ENCODE measurements around the gene ATXN10.

The ATXN10 gene

DNA sequence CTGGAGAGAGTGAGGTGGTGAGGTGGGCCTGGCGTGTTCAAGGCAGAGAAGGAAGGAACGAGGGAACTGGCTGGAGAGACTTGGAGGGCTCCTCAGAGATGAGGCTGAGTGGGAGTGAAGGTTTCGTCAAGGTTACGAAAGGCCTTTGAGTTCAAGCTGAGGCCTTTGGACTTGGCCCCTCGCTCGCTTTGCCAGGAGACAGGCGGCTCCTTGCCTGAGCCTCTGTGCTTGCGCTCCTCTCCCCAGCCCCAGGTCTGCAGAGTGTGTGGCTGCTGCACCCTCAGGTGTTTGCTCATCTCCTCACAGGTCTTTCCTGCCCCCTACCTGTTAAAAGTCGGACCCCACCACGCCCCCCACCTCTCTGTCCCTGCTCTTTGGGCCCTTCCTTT is 91.6 kb downstream of the ATXN10 start:
- FAIRE-seq: no peak

DNA sequence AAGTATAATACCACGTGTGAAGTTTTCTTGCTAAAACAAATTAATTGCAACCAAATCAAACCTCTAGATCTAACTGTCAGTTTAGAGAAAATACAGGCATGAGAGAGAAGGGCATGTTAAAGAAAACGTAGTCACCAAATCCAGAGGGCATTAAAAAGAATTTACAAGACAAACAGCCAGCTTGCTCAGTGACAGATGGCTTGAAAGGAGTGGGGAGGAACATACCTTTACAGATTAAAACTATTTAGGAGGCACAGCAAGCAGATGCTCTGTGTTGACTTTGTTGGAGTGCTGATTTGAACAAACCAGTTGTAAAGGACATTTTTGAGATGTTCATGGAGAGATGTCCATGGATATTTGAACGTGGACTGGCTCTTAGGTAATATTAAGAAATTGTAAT is 96.9 kb downstream of the ATXN10 start:
- no peak for FAIRE-seq

DNA sequence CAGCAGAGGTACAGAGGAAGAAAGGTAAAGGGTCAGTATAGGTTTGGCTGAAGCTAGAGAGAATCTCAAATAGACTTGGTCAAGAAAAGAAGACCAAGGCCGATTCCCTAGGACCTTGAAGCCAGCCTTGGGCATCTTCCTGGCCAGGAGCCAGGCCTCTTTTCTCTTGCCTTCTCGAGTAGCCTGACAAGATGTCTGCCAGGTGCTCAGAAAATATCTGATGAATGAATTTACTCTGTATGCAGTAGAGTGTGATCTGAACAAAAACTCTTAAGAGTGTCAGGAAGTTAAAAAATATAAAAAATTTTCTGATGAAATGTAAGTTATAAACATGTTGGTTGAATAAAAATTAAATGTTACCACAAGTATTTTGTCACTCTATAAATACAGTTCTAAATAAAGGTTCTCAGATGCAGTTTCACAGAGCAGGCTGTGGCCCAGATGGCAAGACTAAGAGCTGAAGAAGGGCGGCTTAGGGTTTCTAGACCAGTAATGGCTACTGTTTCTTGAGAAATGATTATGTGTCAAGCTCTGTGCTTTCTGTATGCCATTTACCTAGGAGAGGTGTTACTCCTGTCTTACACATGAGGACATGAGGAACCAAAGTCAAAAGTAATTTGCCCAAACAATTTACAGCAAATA is 98.1 kb downstream of the ATXN10 start:
- no peak for FAIRE-seq

DNA sequence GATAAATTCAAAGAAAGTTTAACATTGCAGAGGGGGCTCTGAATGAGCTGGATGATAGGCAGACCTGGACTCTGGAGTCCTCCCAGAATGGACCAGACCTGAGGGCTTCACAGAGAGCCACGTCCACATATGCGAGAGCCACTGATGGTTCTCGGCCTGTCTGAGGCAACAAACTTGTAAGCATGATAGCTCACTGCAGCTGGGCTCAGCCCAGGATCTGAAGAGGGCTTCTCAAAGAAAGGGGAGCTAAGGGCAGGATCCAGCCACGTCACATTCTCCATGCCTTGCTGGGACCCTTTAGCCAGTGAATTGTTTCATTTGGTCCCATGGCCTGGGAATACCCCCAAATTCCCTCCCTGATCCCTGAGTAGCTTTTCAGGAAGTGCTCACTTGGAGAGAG is 98.9 kb downstream of the ATXN10 start:
- FAIRE-seq: no peak

DNA sequence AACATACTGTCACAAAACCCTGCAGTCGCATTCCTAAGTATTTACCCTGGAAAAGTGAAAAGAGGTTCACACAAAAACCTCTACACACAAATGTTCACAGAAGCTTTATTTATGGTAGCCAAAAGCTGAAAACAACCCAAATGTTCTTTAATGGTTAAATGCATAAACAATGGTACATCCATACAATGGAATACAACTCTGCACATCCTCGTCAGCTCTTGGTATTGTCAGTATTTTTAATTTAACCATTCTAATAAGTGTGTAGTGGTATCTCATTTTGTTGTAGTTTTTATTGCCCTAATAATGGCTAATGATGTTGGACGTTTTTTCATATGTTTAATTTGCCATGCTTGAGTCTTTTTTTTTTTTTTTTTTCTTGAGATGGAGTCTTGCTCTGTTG is 99.4 kb downstream of the ATXN10 start:
- no peak for FAIRE-seq

DNA sequence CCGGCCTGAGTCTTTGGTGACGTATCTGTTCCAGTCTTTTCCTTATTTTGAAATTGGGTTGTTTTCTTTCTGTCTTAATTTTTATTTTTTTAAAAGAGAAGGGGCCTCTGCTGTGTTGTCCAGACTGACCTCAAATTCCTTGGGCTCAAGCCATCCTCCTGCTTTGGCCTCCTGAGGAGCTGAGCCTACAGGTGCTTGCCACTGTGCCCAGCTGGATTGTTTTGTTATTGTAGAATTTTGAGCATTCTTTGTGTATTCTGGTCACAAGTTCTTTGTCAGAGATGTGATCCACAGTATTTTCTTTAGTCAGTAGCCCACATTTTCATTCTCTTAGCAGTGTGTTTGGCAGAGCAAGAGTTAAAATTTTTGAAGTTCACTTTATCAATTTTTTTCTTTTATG is 100.1 kb downstream of the ATXN10 start:
- no peak for FAIRE-seq

DNA sequence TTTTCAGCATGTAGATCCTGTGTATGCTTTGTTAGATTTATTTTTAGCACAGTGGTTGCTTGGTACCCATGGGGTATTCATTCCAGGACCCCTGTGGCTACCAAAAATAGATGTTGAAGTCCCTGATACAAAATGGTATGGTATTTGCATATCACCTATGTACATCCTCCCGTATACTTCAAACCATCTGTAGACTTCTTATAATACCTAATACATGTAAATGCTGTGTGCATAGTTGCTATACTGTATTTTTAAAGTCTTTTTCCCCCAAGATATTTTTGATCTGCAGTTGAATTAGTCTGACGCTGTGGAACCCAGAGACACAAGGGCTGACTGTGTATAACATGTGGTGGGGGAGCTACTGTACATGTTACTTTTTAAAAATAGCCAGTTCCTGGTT is 101.1 kb downstream of the ATXN10 start:
- FAIRE-seq: no peak

DNA sequence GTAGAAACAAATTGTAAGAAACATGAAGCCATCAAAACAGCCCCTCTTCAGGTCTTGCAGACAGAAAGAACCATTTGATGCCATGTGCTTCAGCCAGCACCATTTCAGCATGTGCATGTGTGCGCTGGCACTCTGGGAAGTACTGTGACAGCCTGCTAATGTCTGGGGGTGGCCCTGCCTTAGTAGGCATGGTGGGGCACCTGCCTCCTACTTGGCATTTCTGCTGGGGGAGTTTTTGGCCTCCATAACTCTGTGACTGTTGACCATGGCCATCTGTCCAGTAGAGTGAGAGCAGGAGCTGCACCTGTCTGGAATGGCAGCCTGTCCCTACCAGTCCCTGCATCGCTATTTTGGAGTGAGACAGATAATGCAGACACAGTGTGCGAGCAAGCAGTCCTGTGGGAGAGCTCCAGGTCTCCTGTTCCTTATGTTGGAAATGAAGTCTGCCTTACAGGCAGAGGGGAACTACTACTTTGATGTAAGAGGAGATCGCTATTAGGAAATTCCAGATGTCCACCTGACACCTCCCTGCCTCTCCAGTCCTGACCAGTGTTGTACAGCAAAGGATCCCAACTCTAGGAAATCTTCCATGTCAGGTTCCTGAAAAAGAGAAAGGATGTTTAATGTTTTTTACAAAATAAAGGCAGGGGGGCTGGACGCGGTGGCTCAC is 102.5 kb downstream of the ATXN10 start:
- no peak for FAIRE-seq

DNA sequence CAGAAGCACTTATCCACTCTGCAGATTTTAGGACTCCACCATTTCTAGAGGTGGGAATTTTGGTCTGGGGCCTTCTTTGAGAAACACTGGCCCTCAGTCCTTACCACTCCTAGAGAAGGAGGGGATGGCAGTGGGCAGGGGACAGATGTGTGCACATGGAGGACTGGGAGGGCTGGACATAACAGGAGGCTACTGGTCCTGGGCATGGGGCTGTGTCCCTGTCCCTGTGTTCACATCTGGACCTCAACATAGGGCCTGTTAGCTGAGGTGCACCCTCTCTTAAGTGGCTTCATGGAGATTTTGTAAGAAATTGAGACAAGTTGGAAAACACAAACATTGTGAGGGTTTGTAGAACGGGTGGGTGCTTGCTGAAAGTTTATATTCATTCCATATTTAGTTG is 103.4 kb downstream of the ATXN10 start:
- FAIRE-seq: no peak

DNA sequence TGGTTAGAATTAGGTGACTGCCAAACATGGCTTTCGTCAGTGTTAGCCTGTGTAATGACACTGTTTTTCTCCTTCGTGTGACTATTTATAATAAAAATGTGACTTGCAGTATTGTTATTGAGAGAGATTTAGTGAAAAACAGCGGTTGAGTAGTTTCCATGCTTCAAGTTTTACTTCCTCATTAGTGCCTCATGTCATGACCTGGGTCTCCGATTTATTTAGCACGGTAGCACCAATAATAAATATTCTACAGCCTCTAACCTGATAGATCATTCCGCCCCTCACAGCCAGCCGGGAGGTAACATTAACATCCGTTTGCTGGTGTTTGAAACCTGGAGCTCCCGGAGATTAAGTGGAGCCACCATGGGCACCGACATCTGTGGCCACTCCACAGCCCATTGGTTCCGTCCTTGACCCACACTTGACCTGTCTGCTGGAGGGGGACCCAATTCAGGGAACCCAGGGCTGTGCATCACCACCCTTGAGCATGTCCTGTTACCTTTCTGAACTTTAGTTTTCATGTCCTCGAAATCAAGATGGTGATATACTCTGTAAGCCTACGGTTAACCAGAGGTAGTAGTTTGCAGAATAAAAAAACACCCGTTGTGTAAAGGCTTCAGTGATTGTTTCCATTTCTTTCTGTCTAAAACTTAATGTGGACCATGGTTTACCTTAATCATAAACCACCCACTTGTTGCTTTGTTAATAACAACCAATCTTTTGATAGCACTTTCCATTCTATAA is 104.1 kb downstream of the ATXN10 start:
- FAIRE-seq: no peak

DNA sequence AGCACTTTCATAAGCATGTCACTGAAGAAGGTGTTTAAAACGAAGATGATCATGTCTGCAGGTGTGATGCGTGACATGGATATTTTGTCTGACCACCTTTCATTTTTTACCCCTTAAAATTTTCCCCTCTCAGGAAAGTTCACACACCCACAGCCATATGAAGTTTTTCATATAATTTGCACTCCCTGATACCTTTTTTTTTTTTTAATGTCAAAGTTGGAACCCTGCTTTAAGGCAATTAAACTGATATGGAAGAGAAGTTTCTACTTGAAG is 104.6 kb downstream of the ATXN10 start:
- FAIRE-seq: no peak

DNA sequence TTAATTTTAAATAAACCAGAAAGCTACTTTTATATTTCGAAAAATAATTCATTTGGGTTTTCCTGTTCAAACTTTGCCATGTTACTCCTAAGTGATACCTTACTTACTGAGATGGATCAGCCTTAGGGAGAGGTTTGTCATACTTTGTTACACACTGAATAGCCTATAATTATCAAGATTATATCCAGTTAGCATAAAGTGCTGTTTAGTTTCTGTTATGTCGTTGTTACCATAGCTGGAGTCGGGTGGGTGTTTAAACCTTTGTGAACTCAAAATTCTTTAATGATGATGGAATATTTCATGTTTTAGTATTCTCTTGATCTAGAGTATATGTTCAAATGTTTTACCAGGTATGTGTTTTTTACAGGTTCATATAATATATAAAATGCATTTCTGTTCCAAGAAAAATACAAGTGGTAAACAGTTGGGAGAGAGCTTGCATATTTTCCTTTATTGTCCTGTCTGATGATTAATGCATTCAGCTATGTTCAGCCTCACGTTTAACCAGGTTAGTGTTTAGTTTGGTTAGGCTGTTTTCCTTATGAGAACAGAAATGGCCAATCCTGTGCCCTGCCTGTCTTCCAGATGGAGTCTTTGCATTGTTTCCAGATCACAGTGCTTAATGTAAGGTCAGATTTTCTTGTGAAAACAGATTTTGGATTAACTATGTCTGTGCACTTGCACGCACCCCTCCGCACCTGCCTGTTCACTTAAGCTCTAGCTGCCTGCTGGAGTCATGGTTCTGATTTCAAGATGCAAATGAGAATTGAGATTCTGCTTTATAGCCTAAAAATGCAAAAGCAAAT is 105.6 kb downstream of the ATXN10 start:
- FAIRE-seq: no peak

DNA sequence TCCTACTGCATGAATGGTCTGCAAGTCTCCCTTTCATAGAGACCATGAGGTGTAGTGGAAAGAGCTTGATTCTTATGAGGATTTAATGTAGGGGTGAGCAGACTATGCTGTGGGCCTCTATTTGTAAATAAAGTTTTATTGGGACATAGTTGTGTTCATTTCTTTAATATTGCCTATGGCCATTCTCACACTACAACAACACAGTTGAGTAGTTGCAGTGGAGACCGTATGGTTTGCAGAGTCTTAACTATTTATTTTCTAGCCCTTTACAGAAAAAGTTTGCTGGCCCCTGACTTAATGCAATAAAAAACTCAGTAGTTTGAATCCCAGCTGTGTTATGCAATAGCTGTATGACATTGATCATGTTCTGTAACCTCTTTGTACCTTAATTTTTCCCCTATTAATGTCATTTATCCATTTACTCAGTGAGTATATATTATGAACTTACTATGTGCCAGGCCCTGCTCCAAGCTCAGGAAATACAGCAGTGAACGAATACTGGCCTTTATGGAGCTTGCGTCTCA is 106.3 kb downstream of the ATXN10 start:
- no peak for FAIRE-seq

DNA sequence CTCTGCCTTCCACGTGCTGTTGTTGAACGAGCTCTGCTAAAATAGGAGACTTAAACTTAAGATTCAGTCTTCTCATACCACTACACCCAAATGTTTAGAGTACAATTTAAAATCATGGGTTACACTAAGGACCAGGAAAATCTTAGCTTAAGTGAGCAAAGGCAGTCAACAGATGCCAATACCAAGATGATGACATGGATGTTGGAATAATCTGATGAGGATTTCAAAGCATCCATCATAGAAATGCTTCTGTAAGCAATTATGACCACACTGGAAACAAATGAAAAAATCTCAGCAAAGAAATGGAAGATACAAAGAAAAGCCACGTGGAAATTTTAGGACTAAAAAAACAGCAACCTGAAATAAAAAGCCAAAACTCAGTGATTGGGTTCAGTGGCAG is 109.8 kb downstream of the ATXN10 start:
- no peak for FAIRE-seq

DNA sequence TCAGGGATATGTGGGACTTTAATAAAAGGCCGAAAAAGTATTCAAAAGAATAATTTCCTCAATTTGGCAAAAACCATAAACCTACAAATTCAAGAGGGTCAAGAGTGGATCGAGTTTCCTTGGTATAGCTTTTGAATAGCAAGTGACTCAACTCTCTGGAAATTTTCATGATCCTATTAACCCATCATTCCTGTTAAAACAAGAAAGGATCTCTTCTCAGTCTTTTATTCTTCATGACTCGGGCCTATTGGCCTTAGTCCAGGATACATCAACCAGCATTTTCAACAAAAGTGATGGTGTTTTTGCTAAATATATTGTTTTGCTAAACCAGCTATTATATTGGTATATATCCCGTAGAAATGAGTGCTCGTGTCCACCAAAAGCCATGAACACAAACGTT is 110.3 kb downstream of the ATXN10 start:
- FAIRE-seq: no peak

DNA sequence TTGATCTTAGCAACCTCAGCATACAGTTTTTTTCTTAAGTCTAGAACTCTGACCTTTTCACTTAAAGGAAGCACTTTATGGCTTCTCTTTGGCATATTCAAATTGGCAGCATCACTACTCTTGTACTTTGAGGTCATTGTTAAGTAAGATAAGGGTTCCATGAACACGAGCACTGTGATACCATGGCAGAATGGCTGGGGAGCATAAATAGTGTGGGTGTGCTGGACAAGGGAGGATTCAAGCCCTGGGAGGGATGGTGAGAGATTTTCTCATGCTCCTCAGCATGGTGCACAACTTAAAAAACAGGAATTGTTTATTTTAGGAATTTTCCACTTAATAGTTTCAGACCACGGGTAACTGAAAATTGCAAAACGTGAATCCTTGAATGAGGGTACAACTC is 111.4 kb downstream of the ATXN10 start:
- FAIRE-seq: no peak

DNA sequence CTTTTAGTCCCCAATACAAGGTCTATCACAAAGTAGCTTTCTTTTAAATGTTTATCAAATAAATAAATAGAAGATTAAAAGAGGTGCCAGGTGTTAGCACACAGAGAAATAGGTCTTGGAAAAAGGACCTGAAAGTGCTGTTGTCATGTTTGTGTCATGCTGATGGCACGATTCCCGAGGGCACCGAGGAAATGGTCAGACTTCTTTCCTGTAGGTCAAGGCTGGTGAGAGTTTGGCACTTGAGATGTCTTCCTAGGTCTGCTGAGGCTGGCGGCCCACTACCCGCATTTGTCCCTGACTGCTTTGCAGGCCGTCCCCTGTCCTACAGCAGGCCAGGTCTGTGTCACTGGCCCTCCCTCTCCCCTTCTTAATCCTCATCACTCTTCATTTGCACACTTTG is 112.1 kb downstream of the ATXN10 start:
- FAIRE-seq: no peak

DNA sequence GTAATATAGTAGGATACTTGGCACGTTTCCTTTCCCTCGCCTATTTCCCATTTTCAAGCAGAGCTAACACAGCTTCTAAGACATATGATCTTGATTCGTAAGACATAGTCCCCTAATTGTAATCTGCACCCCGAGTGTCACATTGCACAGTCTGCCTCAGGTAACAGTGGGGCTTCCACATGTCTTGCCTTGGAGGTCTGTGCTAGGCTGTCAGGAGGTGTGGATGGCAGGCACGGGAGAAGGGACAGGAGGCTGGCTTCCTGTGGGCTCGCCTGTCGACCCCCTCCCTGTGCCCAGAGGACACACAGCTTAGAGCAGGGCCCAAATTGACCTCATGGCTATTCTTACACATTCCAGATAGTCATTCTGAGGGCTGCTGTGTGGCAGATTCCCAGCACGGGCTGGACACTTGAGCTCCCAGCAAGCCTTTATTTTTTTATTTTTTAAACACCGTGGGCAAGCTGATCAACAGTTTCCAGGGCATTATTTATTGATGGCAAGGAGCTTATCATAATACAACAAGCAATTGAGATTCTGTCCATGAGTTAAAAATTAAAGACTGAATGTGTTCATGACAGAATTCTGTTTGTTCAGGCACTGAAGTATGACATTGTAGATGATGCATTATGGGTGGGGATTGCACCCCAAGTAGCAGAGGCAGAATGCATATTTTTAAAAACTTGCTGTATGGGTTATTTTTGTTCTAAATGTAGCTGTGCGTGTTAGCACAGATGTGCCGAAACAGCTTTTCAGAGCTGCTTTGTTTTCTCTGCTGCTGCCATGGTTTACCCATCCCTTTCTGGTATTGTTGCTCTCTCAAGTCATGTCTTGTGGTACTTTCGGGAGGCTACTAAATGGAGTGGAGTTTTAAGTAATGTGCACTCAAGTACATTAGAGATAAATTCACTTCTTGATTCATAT is 113.0 kb downstream of the ATXN10 start:
- FAIRE-seq: peak; percentile 33

DNA sequence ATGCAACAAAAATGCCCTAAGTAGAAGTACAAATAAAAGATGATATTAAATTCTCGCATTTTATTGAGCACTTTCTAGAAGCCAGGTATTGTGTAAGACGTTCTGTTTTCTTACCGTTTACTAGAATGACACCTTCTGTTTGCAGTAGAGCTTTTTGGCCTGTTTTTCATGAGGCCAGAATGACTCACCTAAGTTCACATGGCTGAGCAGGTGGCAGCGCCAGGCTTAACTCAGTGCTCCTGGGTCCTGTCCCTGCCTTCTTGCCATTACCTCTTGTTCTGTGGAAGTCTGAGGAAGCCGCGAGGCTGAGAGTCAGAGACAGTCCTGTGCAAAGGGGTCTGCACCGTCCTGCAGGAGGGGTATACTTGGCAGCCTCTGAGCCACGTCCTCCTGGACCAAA is 113.8 kb downstream of the ATXN10 start:
- FAIRE-seq: peak; percentile 99

DNA sequence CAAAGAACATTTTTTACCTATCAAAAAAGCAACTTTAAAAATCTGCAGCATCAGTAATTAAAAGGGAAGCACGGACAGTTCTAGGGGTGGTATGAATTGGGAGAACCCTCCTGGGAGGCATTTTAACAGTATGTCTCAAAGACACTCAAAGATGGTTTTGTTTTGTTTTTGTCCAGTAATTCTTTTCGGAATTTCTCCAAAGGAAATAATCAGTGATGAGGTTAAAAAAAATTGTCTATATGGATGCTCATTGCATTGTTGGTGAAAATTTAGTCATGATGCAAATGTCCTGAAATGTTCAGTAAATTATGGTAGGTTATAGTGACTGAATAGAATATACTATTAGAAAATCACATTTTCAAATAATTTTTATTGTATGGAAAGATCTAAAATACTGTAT is 115.1 kb downstream of the ATXN10 start:
- no peak for FAIRE-seq

DNA sequence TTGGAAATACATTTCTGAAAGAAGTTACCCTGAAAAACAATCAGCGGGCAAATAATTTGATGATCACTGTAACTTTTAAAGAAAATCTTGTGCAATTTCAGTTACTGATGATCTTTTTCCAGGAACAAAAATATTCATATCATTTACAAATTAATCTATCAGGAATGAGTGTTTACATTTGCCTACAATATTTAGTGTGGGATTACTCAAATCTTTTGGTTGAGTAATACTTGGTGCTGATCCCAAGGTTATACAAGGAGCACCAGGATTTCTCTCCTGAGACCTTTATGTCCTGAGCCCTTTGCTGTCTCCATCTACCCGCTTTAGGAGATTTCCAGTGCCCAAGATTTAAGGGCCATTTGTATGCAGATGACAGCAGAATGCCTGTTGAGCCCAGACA is 116.1 kb downstream of the ATXN10 start:
- no peak for FAIRE-seq

DNA sequence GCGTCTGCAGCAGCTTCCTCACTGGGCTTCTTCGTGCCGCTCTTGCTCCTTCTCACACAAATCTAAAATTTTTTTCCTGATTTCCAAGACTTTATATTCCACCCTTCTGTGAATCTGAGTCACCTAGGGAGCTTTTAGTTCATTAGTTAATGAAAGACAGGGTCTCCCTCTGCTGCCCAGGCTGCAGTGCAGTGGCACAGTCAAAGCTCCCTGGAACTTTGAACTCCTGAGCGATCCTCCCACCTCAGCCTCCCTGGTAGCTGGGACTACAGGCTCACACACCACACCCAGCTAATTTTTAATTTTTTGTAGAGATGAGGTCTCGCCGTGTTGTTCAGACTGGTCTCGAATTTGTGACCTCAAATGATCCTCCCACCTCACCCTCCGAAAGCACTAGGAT is 116.9 kb downstream of the ATXN10 start:
- FAIRE-seq: no peak
